Measurements from ENCODE around the gene CADM1.

Gene CADM1

DNA sequence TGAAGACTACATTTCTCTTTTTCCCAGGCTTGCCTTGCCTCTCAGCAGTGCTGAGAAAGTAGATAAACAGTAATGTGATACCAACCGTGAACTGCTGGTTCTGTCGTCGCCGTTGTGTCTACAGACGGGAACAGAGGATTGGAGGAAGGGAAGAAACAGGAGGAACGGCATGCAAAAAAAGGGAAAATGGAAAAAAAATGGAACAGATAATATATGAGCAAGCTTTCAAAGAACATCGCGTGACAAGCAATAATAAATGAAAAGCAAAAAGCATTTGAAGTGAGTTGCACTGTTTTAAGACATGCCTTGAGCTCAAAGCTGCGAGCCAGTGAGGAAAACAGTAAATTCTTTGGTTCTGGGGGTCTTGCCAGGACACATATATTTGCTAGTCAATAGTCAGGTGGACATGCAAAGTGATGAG lies 305.9 kb downstream of the CADM1 start:
- no peak for DNase-seq

DNA sequence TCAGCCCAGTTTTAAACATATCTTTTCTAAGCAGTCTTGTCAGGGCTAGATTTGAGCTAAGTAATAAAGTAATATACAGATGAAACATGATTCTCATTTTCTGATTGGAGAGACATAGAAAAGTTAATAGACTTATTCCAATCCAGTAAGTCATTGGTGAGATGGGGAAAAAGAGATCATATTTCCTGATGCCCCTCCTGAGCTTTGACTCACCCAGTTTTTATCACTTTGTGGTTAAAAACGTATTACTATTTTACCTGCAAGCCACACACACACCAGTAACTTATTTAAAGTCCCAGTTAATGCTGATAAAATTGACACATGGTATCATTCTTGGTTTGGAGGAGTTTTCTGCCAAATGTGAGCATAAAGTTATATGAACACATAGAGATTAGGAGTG lies 306.8 kb downstream of the CADM1 start:
- no peak for DNase-seq

DNA sequence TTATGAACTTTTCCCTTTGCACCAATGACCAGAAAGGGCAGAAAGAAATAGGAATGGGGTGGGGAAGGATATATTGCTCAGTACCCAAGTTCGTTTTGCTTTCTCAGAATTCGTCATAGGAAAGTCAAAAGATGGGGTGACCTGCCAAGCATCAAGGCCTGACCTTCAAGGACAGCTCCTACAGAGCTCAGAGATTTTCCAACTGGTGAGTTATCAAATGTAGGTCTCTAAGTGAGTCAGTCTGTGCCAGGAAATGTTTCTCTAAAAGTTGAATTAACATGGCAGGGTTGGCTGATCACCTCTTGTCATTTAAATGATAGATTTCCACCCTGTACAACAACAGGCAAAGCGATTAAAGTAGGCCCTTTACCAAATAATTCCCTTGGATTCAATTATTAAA lies 307.2 kb downstream of the CADM1 start:
- no peak for DNase-seq

DNA sequence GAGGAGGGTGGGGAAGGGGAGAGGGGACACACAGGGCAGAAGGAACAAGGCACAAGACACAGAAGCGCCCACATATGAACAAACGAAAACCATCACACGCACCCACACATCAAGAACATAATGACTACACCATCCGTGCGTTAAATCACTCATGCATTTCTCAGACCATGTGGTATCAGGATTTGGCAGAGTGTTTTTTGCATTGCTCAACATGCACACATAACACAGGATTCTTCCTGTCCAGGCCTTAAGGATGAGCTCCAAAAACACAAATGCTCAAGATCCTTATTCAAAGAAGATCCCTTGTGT lies 309.5 kb downstream of the CADM1 start:
- DNase-seq, result no peak

DNA sequence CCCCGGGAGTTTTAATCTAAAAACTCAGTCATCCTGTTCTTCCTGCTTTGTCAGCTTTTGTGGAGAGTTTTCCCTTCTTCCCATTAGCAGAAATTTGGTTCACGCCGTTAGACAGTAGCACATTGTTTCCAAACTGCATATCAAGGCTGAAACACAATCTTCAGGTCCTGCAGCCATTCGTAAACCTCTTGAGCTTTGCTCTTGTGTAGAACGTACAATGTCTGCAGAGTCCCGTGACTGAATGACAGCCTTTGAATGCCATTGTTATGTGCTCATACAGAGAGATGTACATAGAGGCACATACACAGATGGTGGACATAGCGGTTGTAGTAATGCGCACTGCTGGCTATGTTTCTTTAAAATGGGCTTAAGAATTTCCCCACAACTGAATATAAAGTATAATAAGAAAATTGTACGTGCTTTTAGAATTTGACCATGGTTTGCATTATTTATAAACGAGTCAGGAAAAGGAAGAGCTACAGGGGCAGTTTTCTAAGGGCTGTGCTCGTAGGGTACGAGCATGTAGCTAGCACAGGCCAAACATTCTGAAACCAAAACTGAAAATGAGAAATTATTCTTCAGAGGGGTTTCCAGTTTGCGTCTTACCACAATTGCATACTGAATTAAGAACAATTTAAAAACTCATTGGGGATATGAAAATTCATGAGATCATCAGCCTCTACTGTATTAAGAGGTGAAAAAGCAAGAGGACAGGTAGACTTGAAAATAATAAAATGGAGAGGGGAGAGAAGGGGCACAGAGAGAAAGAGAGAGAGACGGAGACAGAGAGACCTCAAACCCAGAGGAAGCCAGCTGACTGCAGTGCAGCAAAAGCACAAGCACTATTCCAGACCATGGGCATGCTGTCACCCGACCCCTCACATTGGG lies 310.1 kb downstream of the CADM1 start:
- DNase-seq, result no peak

DNA sequence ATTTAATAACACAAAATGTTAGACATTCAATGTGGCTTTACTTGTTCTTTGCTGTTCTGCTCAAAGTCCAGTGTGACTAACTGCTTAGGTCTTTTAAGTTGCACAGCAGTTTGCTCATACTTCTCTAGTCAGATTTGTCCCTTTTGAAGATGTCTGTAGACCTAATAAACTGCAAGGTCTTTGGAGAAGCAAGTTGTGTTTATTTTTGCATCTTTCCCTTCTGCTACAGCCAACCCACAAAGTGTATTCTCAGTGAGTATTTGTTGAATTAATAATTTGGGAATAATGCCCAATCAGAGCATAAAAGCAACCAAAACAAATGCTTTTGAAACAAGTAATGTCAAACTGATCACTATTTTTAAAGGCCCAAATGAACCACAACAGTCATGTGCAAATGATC lies 312.5 kb downstream of the CADM1 start:
- DNase-seq, result no peak

DNA sequence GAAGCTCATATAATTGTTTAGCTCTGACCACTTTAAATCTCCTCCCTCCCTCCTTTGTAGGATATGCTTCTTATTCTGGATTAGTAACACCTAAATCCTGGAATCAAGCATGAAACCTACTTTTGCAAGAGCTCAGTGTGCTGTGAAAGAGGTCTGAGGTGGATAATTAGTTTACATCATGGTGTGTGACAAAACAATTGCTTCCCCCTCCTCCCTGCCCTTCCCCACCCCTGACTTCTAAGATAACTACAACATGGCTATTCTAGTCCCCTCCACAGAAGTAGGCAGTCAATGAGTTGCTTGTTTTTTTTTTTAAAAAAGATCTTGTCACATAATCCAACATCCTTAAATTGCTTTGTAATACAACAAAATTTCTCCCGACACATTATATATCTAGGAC lies 314.0 kb downstream of the CADM1 start:
- no peak for DNase-seq

DNA sequence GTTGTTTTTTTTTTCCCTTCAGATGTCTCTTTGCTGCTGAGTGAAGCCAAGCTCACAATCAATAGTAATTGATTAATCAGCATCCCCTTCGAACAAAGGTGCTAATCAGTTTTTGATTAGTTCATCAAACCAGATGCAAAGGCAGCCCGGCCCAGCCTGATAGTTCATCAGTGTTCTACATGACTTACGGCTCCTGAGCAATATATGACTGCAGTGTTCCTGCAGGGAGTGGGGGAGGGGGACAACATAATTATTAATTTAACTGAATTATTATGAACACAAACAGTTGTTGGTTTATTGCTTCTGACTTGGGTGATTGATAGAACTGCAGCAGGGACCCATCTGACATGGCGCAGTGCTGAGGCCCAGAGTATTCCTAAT lies 315.3 kb downstream of the CADM1 start:
- no peak for DNase-seq

DNA sequence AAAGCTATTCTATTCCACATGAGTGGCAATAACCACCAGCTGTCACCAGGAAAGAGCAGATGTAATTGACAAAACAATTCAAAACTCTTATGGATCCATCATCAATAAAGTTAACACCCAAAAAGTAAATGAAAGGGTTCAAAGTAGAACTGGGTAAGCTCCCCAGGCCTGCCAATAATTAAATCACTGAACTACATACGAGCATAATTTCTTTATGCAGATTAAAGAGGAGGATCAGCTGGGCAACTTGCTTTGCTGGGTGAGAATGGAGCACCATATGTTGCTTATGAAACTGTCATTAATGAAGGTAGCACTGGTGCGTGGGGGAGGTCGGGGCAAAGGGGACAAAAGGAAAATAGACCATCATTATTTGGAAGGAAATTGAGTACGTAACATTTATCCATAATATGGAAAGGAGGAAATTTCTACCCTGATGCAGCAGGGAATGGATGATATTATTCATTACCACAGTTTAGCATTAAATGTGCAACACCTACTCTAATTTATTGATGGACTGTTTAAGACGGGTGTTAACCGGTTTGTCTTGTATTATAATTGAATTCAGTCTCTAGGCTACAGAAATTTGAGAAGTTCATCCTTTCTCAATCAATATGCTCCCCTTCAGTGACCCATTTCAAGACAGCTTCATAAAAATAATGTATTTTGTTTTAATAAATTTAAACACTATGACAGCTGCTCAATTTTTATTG lies 315.9 kb downstream of the CADM1 start:
- no peak for DNase-seq

DNA sequence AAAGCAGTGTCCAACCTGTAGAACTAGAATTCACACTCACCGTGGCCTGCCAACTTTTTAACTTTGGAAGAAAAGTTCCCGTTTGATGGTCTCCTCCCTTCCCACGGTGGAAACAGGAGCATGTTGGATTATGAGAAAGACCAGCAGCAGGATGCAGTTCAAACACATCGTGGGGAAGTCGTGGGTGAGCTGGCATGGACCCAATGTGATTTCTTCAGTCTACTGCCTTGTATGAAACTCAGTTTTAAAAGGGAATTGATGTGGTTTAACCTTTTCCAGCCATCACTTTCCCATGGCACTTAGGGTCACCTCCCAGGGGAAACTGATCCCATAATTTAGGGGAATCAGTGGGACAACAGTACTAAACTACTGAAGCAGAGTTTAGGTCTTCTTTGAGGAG lies 318.3 kb downstream of the CADM1 start:
- no peak for DNase-seq

DNA sequence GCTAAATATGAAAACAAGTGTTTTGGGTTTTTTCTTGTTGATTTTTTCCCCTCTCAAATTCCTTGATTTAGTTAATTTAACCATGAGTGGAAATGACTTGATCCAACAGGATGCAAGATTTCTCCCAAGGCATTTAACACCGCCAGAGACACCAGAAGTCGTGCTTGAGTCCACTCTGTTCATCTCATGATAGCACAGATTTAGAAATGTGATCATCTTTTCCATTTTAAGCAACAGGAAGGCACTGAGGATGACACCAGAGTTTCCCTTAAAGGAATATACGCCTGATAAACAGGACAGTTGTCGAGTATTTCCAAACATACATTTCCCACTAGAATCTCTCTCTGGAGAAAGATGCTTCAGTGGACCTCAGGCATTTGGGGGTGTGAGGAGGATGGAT lies 318.7 kb downstream of the CADM1 start:
- no peak for DNase-seq

DNA sequence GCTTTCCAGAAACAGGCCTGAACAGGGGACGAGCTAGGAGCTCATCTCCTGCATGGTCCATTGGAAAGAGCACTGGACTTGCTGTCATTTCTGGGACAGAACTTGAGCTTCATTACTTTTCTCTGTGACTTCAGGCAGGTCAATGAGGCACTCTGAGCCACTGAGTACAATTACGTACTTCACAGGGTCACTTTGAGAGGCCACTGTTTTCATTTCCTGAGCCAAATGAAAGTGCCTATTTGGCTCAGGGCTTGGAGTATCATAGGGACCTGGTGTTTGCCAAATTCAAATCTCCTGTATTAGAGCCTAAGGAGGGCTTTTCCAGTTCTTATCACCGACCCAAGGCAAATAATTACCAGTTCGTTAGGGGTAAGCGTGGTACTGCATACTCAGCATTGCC lies 319.3 kb downstream of the CADM1 start:
- no peak for DNase-seq

DNA sequence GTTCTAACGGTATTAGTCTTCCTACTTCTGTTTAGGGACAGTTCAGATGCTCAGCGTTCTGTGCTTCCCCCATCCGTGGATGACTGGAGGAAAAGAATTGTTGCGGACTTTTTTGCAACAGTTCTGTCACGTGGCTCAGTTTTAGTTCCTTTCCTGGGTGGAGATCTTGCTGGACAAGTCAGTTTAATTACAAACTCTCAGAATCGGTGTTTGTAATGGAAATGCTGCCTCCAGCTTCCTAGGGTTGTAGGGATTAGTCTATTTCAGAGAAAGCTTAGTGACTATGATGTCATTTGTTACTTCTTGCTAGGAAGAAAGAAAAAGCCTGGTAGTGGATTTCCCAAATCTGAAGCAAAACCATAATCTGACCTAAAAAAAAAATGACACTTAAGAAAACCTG lies 320.4 kb downstream of the CADM1 start:
- DNase-seq, result no peak

DNA sequence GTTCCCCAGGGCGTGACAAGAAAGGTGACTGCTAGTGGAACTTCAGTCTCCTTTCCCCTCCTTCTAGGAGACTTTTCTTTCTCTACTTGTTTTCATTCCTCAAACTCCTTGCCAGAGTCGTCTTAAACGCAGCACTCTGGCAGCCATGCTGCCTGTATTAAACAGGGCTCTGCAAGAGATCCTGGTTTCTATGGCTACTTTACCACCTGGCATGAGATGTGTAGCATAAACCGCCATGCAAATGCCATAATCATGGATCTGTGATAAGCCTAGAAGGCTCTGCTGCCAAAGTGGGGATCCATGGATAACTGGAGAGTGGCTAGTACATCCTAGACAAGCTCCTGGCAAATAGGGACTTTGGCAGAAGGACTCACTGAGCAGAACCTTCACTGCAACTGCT lies 321.1 kb downstream of the CADM1 start:
- no peak for DNase-seq

DNA sequence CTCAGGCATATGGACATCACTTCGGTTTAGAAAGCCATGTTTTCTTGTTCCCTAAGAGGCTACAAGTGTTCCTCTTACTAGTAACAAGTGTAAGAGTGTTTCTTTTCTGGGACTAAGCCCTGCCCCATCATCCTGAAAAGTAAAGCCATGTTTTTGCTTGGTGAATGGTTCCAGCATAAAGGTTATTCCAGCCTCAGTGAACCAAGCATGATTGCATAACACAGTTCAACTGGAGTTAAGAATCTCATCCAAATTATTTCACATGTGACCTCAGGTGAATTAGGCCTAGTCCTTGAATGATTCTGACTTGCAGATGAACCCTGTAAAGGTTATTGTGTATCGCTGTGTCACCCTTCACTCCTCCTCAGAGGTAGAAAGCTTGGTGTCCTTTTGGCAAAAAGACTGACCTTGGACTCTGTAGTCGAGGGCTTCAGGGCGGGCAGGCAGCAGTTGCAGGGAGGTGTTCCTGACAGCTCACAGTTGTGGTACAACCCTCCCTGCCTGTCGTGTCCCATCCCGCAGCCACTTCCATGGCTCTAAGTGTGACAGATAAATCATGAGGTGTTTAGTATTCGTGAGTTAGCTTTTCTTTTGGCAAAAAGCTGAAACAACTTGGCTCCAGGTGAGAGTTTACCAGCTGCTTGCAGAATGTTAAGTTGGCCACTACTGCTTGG lies 321.8 kb downstream of the CADM1 start:
- no peak for DNase-seq

DNA sequence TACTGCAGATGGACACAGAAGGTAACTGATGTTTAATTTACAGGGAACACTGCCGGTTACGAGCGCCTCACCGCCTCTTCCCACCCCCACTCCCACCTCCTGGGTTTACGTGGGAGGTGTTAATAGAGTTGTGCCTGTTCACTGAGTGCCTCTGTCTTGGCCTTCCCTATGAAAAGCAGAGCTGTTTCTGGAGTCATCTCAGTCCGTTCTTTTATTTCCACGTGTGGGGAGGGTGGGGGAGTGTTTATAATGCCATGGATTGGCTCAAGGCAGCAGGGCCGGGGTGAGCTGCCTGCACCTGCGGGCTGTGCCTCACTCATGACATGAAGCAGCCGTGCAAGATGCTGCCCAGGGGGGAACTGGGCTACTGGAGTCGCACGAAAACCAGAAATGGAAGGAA lies 322.7 kb downstream of the CADM1 start:
- no peak for DNase-seq

DNA sequence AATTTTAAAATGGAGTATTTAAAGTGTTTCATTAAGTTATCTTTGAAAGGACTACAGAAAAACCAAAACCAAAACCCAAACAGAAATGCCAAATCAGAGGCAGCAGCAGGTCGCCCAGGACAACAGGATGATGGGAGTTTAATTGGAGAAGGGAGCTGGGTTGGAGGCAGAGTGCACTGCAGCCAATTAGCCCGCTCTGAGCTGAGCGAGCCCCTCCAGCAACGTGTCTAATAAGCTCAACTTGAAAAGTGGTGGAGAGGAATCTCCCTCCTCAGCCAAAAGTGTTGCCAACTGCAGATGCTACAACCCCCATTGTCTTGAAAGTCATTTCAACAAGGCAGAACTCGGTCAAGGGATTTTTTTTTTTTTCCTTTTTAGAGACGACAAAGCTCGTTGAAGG lies 323.9 kb downstream of the CADM1 start:
- no peak for DNase-seq

DNA sequence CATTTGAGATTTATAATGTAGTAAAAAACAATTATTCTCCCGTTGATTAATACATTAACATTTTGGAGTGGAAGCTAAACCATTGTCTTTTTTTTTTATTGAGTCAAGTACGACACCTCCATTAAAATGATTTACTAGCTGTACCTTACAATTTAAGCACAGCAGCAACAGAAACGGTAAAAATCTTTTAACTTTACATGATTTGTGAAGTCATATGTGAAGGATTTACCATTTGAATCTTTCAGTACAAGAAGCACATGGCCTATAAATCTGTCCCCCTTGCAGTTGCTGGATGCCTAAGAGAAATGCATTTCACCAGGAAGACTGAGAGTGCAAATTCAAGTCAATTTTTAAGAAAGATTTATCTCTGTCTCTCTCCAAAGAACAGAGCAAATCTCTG lies 324.6 kb downstream of the CADM1 start:
- DNase-seq, result no peak

DNA sequence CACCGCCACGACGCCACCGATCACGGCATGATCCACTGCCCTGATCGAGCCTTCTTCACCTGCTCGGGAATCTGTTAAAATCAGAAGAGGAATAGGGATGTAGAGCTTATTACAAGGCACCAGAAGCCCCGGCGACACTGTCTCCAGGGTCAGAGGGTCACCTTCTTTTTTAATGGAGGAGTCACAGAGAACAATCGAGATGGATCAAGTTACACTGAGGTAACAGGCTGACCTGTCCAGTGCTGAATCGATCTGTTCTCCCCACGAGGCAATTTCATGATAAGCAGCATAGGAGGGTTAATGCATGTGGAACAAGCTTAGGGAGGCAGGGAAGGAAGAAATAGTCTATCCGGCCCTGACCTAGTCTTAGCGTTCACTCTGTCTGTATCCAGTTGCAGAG lies 325.5 kb downstream of the CADM1 start:
- DNase-seq, result no peak

DNA sequence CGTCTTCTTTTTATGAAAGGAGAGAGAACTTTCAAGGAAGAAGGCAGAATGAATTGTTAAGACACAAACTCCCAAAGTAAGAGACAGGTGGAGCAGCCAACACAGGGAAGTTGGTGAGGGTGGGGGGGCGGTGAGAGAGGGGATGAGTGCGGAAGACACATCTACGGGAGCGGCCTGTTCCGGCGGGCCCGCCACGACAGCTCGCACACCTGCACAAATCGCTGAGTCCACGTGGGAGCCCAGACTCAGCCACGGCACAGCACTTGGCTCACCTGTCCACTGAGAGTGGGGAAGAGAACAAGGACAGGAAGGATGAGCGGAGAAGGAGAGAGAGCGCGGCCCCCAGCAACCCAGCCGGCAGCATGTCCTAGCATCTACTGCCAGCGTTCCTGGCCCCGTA lies 331.1 kb downstream of the CADM1 start:
- DNase-seq, result no peak

DNA sequence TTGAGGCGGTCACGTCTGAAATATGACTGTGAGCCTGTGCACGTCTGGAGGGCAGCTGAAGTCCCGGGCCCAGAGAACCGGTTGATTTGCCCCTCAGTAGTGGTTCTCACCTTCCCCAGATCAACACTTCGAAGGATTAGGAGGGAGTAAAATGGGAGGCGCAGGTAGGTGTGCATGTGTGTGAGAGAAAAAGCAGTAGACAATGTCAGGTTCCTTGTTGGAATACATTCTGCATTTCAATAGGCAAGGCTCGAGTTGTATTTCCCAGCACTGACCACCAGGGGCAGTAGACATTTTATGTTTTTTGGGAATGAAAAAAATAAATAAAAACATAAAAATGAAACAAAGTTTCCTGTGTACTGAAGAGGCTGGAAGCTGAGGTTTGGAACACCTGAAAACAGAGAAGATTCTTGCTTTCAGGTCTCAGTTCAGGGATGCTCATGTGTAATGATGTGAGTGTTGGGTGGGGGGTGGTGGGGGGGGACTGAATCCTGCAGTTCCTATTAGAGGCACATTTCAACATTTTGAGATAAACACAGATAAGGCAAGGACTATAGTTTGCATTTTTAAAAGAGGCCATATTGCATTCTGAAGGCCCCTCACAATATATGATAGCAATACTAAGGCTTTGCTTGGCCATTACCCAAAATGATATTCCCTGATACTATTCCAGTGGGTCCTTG lies 333.9 kb downstream of the CADM1 start:
- DNase-seq, result no peak

DNA sequence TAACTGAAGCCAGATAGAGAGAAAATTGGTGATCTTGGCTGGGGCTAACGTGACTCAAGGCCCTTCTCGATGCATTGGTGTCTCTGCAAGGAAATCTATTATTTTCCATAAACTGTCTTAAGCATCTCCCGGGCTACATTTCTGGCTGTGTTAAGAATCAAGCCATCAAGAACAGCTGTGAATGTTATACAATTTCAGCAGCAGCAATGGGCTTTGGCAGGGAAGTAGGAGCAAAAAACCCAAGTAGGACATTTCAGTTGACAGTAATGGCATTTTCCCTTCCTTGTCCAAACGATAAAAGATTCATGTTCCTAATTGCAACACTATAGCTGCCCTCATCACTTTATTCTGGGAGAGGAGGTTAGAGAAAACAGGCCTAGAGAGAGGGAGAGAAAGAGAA lies 335.0 kb downstream of the CADM1 start:
- DNase-seq, result no peak

DNA sequence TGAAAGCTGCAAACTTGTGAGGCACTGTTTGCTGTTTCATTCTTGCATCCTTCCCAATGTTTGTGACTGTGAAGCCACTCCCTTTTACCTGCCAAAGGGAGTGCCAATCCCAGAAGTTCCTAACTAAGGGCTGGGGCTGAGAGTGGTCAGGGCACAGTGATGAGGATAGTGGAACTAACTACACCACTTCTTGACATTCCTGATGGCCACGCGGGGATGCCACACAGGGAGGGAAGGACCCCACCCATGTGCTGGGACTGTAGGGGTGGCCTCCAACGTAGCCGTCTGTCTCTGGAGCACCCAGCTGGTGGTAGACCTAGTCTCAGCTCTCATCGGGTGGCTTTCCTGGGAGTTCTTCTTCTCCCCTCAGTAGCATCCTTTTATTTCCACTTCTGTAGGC lies 335.5 kb downstream of the CADM1 start:
- DNase-seq, result no peak

DNA sequence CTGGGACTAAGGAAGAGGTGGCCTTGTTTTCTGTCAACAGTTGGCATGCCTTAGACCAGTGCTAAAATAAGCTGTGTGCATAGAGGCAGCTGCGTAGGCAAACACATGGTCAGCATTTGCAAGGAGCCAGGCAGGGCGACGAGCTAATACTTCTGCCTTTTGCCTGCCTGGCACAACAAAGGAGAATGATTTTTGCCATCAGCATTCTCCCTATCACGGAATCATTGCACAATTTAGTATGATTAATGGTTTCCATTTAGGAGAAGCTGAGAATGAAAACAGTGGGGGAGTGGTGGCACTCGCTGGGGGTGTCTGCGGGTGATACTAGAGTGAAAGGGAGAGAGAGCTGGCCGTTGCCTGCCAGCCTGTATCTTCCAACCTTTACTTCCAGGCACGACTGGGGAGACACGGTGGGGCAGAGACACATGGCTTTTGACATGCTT lies 336.0 kb downstream of the CADM1 start:
- no peak for DNase-seq
